GM23338 (cell line): ENCODE data around the gene TBL1XR1. TPM values are rescaled to one million over a fixed set of nuclear protein-coding genes. Genes with fewer than 3 reads are reported as not detected.

Experiments
- ATAC-seq: fragments of 200-7000 bp; cut with Tn5 transposase; 3 replicates; pipeline ENCODE4 v1.9.1; 2020
- DNase-seq: peaks from one replicate; pipeline ENCODE4 v3.0.0-alpha.2; 2015; ENCODE audit warnings: low spot score
- H2AFZ ChIP-seq: fragments of 200-600 bp; sonication (generic); 2 replicates; pipeline ENCODE4 v1.8.0; 2016; ENCODE audit warnings: antibody characterized with exemption, mild to moderate bottlenecking, moderate library complexity
- H3F3A ChIP-seq: fragments of 200-600 bp; sonication (generic); replicated peaks from 2 replicates; pipeline ENCODE4 v1.8.0; 2017; ENCODE audit warnings: antibody characterized with exemption, mixed run types, low read depth
- H3K27ac ChIP-seq: fragments of 200-600 bp; sonication (generic); 2 replicates; pipeline ENCODE4 v1.6.1; 2016; ENCODE audit warnings: low read depth
- H3K27me3 ChIP-seq: fragments of 200-600 bp; sonication (generic); 2 replicates; pipeline ENCODE4 v1.8.0; 2016; ENCODE audit warnings: mild to moderate bottlenecking, mixed run types, moderate library complexity; ENCODE audit not compliant: insufficient read depth
- H3K36me3 ChIP-seq: fragments of 200-600 bp; sonication (generic); 2 replicates; pipeline ENCODE4 v1.8.0; 2016; ENCODE audit warnings: mild to moderate bottlenecking; ENCODE audit not compliant: insufficient read depth
- H3K4me1 ChIP-seq: fragments of 200-600 bp; sonication (generic); 2 replicates; pipeline ENCODE4 v1.8.0; 2016; ENCODE audit warnings: mild to moderate bottlenecking, moderate library complexity; ENCODE audit not compliant: insufficient read depth
- H3K4me2 ChIP-seq: fragments of 200-600 bp; sonication (generic); 2 replicates; pipeline ENCODE4 v1.7.1; 2017; ENCODE audit warnings: mixed run types
- H3K4me3 ChIP-seq: fragments of 200-600 bp; sonication (generic); 2 replicates; pipeline ENCODE4 v1.6.1; 2016; ENCODE audit warnings: mixed run types
- H3K79me2 ChIP-seq: fragments of 200-600 bp; sonication (generic); replicated peaks from 2 replicates; pipeline ENCODE4 v1.8.0; 2017; ENCODE audit warnings: mild to moderate bottlenecking; ENCODE audit not compliant: insufficient read depth
- H3K9me2 ChIP-seq: fragments of 200-600 bp; sonication (generic); 2 replicates; pipeline ENCODE4 v1.8.0; 2017; ENCODE audit not compliant: insufficient read depth
- H4K20me1 ChIP-seq: fragments of 200-600 bp; sonication (generic); replicated peaks from 2 replicates; pipeline ENCODE4 v1.8.0; 2017; ENCODE audit warnings: mild to moderate bottlenecking; ENCODE audit not compliant: insufficient read depth
- H3K27ac Mint-ChIP-seq: 2 replicates; pipeline ENCODE4 v1.8.0; 2020; ENCODE audit warnings: inconsistent platforms, mild to moderate bottlenecking, moderate library complexity, mixed read lengths
- H3K27me3 Mint-ChIP-seq: 3 replicates; pipeline ENCODE4 v1.8.0; 2022; ENCODE audit warnings: low read depth, mild to moderate bottlenecking, moderate library complexity, mixed read lengths, inconsistent platforms; ENCODE audit not compliant: insufficient read depth, poor library complexity
- H3K36me3 Mint-ChIP-seq: 3 replicates; pipeline ENCODE4 v1.8.0; 2021; ENCODE audit warnings: low read depth, mild to moderate bottlenecking, inconsistent platforms, moderate library complexity, mixed read lengths
- H3K4me1 Mint-ChIP-seq: 3 replicates; pipeline ENCODE4 v1.8.0; 2020; ENCODE audit warnings: mild to moderate bottlenecking, inconsistent platforms, mixed read lengths
- H3K4me3 Mint-ChIP-seq: 3 replicates; pipeline ENCODE4 v1.8.0; 2021; ENCODE audit warnings: moderate library complexity, mild to moderate bottlenecking, inconsistent platforms, mixed read lengths
- H3K9me3 Mint-ChIP-seq: 3 replicates; pipeline ENCODE4 v1.8.0; 2020; ENCODE audit warnings: moderate library complexity, mild to moderate bottlenecking, inconsistent platforms, mixed read lengths
- CREB1 ChIP-seq: fragments of 250-450 bp; sonication (Bioruptor Pico); IDR thresholded peaks from 2 replicates; pipeline ENCODE4 v1.5.0; 2020; ENCODE audit warnings: low read depth, mild to moderate bottlenecking, moderate library complexity
- CTCF ChIP-seq, 2 experiments: fragments of 200-600 bp in 1 of 2; sonication (generic) in 1 of 2; conservative IDR thresholded peaks; 2 replicates each; pipeline versions ENCODE4 v1.5.1 to v1.6.1; 2016 to 2017; ENCODE audit warnings: antibody characterized with exemption in 2 of 2, low read depth in 2 of 2, mild to moderate bottlenecking in 2 of 2, moderate library complexity in 1 of 2
- ETS1 ChIP-seq: IDR thresholded peaks from 2 replicates; pipeline ENCODE4 v1.6.1; 2016; ENCODE audit warnings: antibody characterized with exemption
- EZH2phosphoT487 ChIP-seq: fragments of 200-600 bp; sonication (generic); IDR thresholded peaks from one replicate; pipeline ENCODE4 v1.8.1; 2018; ENCODE audit warnings: antibody characterized with exemption; ENCODE audit not compliant: unreplicated experiment
- JUNB ChIP-seq: IDR thresholded peaks from one replicate; pipeline ENCODE4 v1.6.1; 2016; ENCODE audit warnings: antibody characterized with exemption; ENCODE audit not compliant: unreplicated experiment
- NANOG ChIP-seq: IDR thresholded peaks from 2 replicates; pipeline ENCODE4 v1.6.1; 2016; ENCODE audit warnings: antibody characterized with exemption, borderline replicate concordance
- POLR2AphosphoS5 ChIP-seq: IDR thresholded peaks from 2 replicates; pipeline ENCODE4 v1.6.1; 2016; ENCODE audit warnings: antibody characterized with exemption, low read depth
- REST ChIP-seq: IDR thresholded peaks from one replicate; pipeline ENCODE4 v1.6.1; 2018; ENCODE audit warnings: antibody characterized with exemption; ENCODE audit not compliant: unreplicated experiment
- STAT1 ChIP-seq: IDR thresholded peaks from one replicate; pipeline ENCODE4 v1.6.1; 2016; ENCODE audit warnings: antibody characterized with exemption; ENCODE audit not compliant: unreplicated experiment
- ZNF114 ChIP-seq: fragments of 250-450 bp; sonication (Bioruptor Pico); IDR thresholded peaks from 2 replicates; pipeline ENCODE4 v1.5.0; 2020; ENCODE audit warnings: mild to moderate bottlenecking, moderate library complexity
- ZNF331 ChIP-seq: fragments of 250-450 bp; sonication (Bioruptor Pico); IDR thresholded peaks from 2 replicates; pipeline ENCODE4 v1.5.0; 2020; ENCODE audit warnings: low read depth, mild to moderate bottlenecking, moderate library complexity
- polyA plus RNA-seq: library from polyadenylated mRNA; unstranded; fragments of >200 nt; fragmentation: Nextera tagmentation; extraction: Ambion mirVana; gene quantifications from 2 replicates; pipeline ENCODE4 v1.2.1, GENCODE V29; 2016
- total RNA-seq: library from RNA; depleted of rRNA; stranded (reverse); fragments of >200 nt; shearing (Covaris generic); gene quantifications from 2 replicates; pipeline ENCODE4 v1.2.3, GENCODE V29; 2014
- TF ChIP-seq, protein P1 (sequence below): fragments of 250-450 bp; sonication (Bioruptor Pico); IDR thresholded peaks from 2 replicates; pipeline ENCODE4 v1.5.0; 2020; ENCODE audit warnings: mild to moderate bottlenecking, moderate library complexity

Gene TBL1XR1
- total and polyA plus RNA-seq, 2 experiments from 2014 or later: 49.6 to 122 TPM

- no peak for TF ChIP-seq ETS1
- no peak for TF ChIP-seq CREB1 (CRISPR knock-in tag)
- TF ChIP-seq EZH2phosphoT487: no peak
- no peak for TF ChIP-seq ZNF331 (CRISPR knock-in tag)
- TF ChIP-seq REST: no peak
These were observed 10.9 kb upstream of the TBL1XR1 start (continued) for GRCh38 chr3:177208223-177208622.

GRCh38 chr3:177206936-177207335 lies 9.7 kb upstream of the TBL1XR1 start:
- Mint-ChIP-seq H3K36me3 (peaks cover 14% of the 10 kb centered on the region; the same call in 2 of the 3 replicates), H3K27ac (no peak overlapping the region), H3K27me3 (peaks cover 5% of the 10 kb centered on the region), H3K9me3 (peaks cover 29% of the 10 kb centered on the region), H3K4me3 (no peak overlapping the region), H3K4me1 (no peaks in the 10 kb centered on the region; the same call in 1 of the 3 replicates)
- Histone ChIP-seq H3F3A (no peaks in the 10 kb centered on the region), H2AFZ (no peak overlapping the region), H3K79me2 (no peaks in the 10 kb centered on the region), H3K4me1 (no peaks in the 10 kb centered on the region), H3K27me3 (no peaks in the 10 kb centered on the region), H4K20me1 (no peaks in the 10 kb centered on the region), H3K4me3 (no peak overlapping the region), H3K4me2 (no peak overlapping the region), H3K36me3 (no peaks in the 10 kb centered on the region), H3K9me2 (no peaks in the 10 kb centered on the region), H3K27ac (no peak overlapping the region)
- no peak for ATAC-seq
- DNase-seq: no peak
- no peak for TF ChIP-seq JUNB
- TF ChIP-seq ZNF114 (CRISPR knock-in tag): no peak
- no peak for TF ChIP-seq STAT1
- no peak for TF ChIP-seq CTCF (conservative IDR thresholded peaks at IDR 0.05; ENCODE audit: low read depth in 2 of 2)
- no peak for TF ChIP-seq EZH2phosphoT487
- no peak for TF ChIP-seq POLR2AphosphoS5
- TF ChIP-seq, protein P1, sequence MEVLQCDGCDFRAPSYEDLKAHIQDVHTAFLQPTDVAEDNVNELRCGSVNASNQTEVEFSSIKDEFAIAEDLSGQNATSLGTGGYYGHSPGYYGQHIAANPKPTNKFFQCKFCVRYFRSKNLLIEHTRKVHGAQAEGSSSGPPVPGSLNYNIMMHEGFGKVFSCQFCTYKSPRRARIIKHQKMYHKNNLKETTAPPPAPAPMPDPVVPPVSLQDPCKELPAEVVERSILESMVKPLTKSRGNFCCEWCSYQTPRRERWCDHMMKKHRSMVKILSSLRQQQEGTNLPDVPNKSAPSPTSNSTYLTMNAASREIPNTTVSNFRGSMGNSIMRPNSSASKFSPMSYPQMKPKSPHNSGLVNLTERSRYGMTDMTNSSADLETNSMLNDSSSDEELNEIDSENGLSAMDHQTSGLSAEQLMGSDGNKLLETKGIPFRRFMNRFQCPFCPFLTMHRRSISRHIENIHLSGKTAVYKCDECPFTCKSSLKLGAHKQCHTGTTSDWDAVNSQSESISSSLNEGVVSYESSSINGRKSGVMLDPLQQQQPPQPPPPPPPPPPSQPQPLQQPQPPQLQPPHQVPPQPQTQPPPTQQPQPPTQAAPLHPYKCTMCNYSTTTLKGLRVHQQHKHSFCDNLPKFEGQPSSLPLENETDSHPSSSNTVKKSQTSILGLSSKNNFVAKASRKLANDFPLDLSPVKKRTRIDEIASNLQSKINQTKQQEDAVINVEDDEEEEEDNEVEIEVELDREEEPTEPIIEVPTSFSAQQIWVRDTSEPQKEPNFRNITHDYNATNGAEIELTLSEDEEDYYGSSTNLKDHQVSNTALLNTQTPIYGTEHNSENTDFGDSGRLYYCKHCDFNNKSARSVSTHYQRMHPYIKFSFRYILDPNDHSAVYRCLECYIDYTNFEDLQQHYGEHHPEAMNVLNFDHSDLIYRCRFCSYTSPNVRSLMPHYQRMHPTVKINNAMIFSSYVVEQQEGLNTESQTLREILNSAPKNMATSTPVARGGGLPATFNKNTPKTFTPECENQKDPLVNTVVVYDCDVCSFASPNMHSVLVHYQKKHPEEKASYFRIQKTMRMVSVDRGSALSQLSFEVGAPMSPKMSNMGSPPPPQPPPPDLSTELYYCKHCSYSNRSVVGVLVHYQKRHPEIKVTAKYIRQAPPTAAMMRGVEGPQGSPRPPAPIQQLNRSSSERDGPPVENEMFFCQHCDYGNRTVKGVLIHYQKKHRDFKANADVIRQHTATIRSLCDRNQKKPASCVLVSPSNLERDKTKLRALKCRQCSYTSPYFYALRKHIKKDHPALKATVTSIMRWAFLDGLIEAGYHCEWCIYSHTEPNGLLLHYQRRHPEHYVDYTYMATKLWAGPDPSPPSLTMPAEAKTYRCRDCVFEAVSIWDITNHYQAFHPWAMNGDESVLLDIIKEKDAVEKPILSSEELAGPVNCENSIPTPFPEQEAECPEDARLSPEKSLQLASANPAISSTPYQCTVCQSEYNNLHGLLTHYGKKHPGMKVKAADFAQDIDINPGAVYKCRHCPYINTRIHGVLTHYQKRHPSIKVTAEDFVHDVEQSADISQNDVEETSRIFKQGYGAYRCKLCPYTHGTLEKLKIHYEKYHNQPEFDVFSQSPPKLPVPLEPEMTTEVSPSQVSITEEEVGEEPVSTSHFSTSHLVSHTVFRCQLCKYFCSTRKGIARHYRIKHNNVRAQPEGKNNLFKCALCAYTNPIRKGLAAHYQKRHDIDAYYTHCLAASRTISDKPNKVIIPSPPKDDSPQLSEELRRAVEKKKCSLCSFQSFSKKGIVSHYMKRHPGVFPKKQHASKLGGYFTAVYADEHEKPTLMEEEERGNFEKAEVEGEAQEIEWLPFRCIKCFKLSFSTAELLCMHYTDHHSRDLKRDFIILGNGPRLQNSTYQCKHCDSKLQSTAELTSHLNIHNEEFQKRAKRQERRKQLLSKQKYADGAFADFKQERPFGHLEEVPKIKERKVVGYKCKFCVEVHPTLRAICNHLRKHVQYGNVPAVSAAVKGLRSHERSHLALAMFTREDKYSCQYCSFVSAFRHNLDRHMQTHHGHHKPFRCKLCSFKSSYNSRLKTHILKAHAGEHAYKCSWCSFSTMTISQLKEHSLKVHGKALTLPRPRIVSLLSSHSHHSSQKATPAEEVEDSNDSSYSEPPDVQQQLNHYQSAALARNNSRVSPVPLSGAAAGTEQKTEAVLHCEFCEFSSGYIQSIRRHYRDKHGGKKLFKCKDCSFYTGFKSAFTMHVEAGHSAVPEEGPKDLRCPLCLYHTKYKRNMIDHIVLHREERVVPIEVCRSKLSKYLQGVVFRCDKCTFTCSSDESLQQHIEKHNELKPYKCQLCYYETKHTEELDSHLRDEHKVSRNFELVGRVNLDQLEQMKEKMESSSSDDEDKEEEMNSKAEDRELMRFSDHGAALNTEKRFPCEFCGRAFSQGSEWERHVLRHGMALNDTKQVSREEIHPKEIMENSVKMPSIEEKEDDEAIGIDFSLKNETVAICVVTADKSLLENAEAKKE (CRISPR knock-in tag): no peak
- no peak for TF ChIP-seq ETS1
- no peak for TF ChIP-seq NANOG
